GM12874 (cell line): ENCODE results near the gene NECAP2.

Experiments
- CTCF ChIP-seq: IDR thresholded peaks from 2 replicates; pipeline ENCODE4 v1.5.1; 2011; ENCODE audit warnings: low read depth, mild to moderate bottlenecking, control low read depth, low read length, moderate library complexity; ENCODE audit not compliant: insufficient read depth

Gene NECAP2

GRCh38 chr1:16434007-16434406 lies 6.5 kb upstream of the NECAP2 start:
- no peak for TF ChIP-seq CTCF

DNA sequence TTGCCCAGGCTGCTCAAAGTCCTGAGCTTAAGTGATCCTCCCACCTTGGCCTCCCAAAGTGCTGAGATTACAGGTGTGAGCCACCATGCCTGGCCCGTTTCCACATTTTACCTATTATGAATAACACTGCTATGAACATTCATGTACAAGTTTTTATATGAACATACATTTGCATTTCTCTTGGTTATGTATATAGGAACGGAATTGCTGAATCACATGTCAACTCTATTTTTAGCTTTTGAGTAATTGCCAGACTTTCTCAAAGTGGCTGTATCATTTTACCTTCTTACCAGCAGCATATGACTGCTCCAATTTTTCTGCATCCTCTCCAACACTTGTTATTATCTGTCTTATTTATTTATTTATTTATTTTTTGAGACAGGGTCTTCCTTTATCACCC lies 6.0 kb upstream of the NECAP2 start:
- no peak for TF ChIP-seq CTCF

DNA sequence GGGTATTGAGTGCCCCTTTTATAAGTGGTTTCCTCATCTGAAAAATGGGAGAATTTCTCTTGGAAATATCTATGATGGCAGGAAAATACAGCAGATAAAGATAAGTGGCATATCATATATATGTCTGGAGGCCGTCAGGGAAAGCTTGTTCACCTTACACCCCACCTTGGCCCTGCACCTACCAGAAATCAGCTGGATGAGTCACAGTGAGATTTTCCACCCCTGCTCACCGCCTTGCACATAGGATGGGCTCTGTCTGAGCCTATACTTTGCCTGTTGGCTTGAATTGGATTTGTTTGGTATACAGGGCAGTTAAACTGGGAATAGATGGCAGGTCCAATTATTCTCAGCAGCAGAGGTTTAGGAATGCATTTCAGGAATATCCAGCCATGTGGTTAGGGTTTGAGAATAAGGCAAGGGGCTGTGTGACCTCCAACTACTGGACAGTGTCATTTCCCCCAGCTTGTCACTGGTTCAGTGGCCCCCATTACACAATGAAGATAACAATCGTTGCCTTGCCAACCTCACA lies 3.5 kb upstream of the NECAP2 start, which contains the start of gene SPATA21:
Gene SPATA21, minus strand, starts transcription at position 479 of the 529 bp plus-strand sequence. CDS start 6,053 bp downstream, outside the sequence.
- no peak for TF ChIP-seq CTCF

GRCh38 chr1:16438516-16438915 lies 2.0 kb upstream of the NECAP2 start:
- no peak for TF ChIP-seq CTCF

GRCh38 chr1:16438924-16439323 lies 1.6 kb upstream of the NECAP2 start:
- no peak for TF ChIP-seq CTCF

- no peak for TF ChIP-seq CTCF
Observed at GRCh38 chr1:16440131-16440469, 424 bp upstream of the NECAP2 start.

DNA sequence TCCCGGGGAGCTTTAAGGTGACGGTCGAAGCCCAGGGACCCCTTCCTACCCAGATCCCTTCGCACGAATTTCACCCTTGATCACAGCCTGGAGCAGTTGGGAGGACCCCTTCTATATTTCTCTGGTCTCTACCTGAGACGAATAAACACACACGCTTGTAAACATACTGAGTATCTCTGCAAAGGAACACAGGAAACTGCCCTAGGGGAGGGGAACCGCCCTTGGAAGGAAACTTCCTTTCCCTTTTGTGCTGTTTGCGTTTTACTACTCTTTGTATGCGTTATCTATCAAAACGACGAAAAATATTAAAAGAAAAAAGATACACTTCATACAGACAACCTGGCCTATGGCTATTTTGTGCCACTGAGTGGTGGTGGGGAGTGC lies 750 bp downstream of the NECAP2 start:
- TF ChIP-seq CTCF, result no peak
